Caco-2 (cell line): Measurements from ENCODE around the gene SOX11. TPM values are rescaled to one million over a fixed set of nuclear protein-coding genes. Genes with fewer than 3 reads are reported as not detected.
"Not testable (repeated sequence)": the region's sequence is repeated elsewhere in the genome, so short reads cannot be mapped to it uniquely, and the experiment has no call there.

Experiments used
- Bru-seq: library from RNA; stranded (reverse); fragments of 400-500 nt; gene quantifications from one replicate; lab custom pipeline; 2021; lab: Mats Ljungman, UMichigan
- BruChase-seq, 2 experiments: library from RNA; stranded (reverse); fragments of 400-500 nt; gene quantifications; one replicate each; lab custom pipeline; 2021; lab: Mats Ljungman, UMichigan
- BruUV-seq: library from RNA; stranded (reverse); fragments of 400-500 nt; replicated peaks from 2 replicates; lab custom pipeline; 2021; lab: Mats Ljungman, UMichigan
- CTCF ChIA-PET: fragments of 300-600 bp; sonication (Branson Sonifier 250); formaldehyde crosslinking; loops from one replicate; lab custom pipeline; 2022; ENCODE audit warnings: antibody characterized with exemption; lab: Charles Lee
- POLR2A ChIA-PET: fragments of 300-600 bp; sonication (Branson Sonifier 250); formaldehyde crosslinking; loops from one replicate; lab custom pipeline; 2022; ENCODE audit warnings: antibody characterized with exemption; lab: Charles Lee
- DNase-seq, 2 experiments: peaks; one replicate each; pipeline versions ENCODE4 v3.0.0 to v3.0.0-alpha.2; 2020 to 2022
- H3K27me3 ChIP-seq: replicated peaks from 2 replicates; pipeline ENCODE4 v1.6.0; 2011; ENCODE audit warnings: low read length; ENCODE audit not compliant: control insufficient read depth, insufficient read depth
- H3K36me3 ChIP-seq: 2 replicates; pipeline ENCODE4 v1.5.1; 2011; ENCODE audit warnings: low read length; ENCODE audit not compliant: control insufficient read depth, insufficient read depth
- H3K4me1 ChIP-seq: fragments of 250-450 bp; sonication (Bioruptor Pico); 2 replicates; pipeline ENCODE4 v1.5.1; 2020; ENCODE audit warnings: mild to moderate bottlenecking
- H3K4me3 ChIP-seq: 2 replicates; pipeline ENCODE4 v1.5.1; 2011; ENCODE audit warnings: low read depth, mild to moderate bottlenecking, control low read depth, low read length
- H3K9me3 ChIP-seq: fragments of 250-450 bp; sonication (Bioruptor Pico); 2 replicates; pipeline ENCODE4 v1.5.1; 2020; ENCODE audit warnings: mild to moderate bottlenecking, moderate library complexity
- H3K27ac Mint-ChIP-seq: one replicate; pipeline ENCODE4 v1.8.0; 2022; ENCODE audit warnings: mixed read lengths; ENCODE audit not compliant: unreplicated experiment
- H3K27me3 Mint-ChIP-seq: one replicate; pipeline ENCODE4 v1.8.0; 2022; ENCODE audit warnings: mixed read lengths; ENCODE audit not compliant: insufficient read depth, unreplicated experiment
- H3K36me3 Mint-ChIP-seq: one replicate; pipeline ENCODE4 v1.8.0; 2022; ENCODE audit warnings: mild to moderate bottlenecking, mixed read lengths; ENCODE audit not compliant: insufficient read depth, unreplicated experiment
- H3K4me1 Mint-ChIP-seq: one replicate; pipeline ENCODE4 v1.8.0; 2022; ENCODE audit warnings: low read depth, mixed read lengths; ENCODE audit not compliant: unreplicated experiment
- H3K4me3 Mint-ChIP-seq: one replicate; pipeline ENCODE4 v1.8.0; 2022; ENCODE audit warnings: mild to moderate bottlenecking, moderate library complexity, mixed read lengths; ENCODE audit not compliant: unreplicated experiment
- H3K9me3 Mint-ChIP-seq: one replicate; pipeline ENCODE4 v1.8.0; 2022; ENCODE audit warnings: mixed read lengths; ENCODE audit not compliant: unreplicated experiment
- intact Hi-C: fragments of 100-400 bp; cut with micrococcal nuclease; formaldehyde crosslinking; loops from one replicate; pipeline ENCODE4 v1.10.0; 2022; ENCODE audit not compliant: unreplicated experiment
- long read RNA-seq: library from polyadenylated mRNA; stranded (forward); transcript quantifications from one replicate; pipeline ENCODE4 v2.0.0, GENCODE V29; 2022
- total RNA-seq: library from RNA; stranded (reverse); gene quantifications from 2 replicates; pipeline ENCODE4 v1.2.3, GENCODE V29; 2022
- TF ChIP-seq, protein P1 (sequence below), 2 experiments: fragments of 200-600 bp in 1 of 2; IDR thresholded peaks; 1 replicate in 1 of 2; 2 replicates in 1 of 2; pipeline versions ENCODE4 v1.5.1 to v1.8.0; 2011 to 2022; ENCODE audit warnings: antibody characterized with exemption in 1 of 2, control low read depth in 1 of 2, inconsistent platforms in 1 of 2, low read depth in 1 of 2, low read length in 1 of 2, mild to moderate bottlenecking in 1 of 2, moderate library complexity in 1 of 2; ENCODE audit not compliant: insufficient read depth in 1 of 2, severe bottlenecking in 1 of 2, unreplicated experiment in 1 of 2

SOX11 gene
- total RNA-seq (not detected in 2 replicates), Bru-seq, nascent RNA (percentile 8 among the genes with signal in this experiment), BruChase-seq, experiment 1, labeled RNA remaining after a 2-hour chase (percentile 18 among the genes with signal in this experiment), BruChase-seq, experiment 2, labeled RNA remaining after a 6-hour chase (percentile 13 among the genes with signal in this experiment)
- long read RNA-seq, result 0 reads

DNA sequence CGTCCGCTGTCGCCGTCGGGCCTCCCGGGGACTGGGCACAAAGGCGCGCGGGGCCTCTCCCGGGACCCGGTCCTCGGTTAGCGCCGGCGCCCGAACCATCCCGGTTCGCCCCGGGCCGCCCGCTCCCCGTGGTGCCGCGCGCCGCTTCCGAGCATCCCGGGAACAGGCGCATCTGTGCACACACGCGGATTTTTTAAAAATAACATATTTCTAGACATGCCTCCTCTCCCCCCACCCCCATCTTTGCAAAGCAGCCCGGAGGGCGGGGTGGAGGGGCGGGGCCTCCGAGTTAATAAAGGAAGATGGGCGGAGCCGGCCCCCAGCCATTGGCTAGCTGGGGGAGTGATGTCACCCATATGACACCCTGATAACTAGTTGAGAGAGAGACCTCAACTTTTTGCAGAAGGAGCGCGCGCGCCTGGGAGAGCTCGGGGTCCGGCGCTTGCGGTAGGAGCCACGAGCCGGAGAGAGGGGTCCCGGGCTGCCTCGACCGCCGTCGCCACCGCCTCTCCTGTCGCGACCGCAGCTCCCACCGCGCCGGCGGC is at the start of gene SOX11:
Gene SOX11, plus strand, starts transcription at position 400 of the 545 bp plus-strand sequence. CDS start 338 bp downstream, outside the sequence.
- no peaks in the 10 kb centered on the region for H3K9me3 Mint-ChIP-seq
- CTCF ChIA-PET, result interaction anchor here (0.6 kb wide), 1 partner anchor 529 kb away, joined by 3 read pairs; no protein-coding TSS in a partner anchor
- no peak within 1 kb of the TSS for H3K4me3 Mint-ChIP-seq

DNA sequence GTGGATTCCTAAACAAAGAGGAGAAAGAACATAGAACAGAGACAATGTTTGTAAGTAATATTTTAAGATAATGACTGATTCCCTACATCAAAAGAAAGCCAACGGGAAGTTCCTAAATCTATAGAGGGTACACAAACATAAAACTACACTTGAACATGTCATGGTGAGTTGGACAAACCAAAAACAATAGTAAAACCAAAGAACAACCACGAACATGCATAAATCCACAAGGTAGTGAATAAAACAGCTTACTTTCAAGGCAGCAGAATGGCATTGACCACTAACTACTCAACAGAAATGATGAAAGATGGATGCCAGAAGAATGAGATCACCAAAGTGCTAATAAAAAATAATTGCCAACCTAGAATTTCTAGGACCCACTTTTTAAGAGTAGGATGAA is 39.5 kb upstream of the SOX11 start:
- H3K27me3 Mint-ChIP-seq, BruUV-seq, H3K4me3 Mint-ChIP-seq, H3K36me3 Mint-ChIP-seq, H3K27me3 ChIP-seq, intact Hi-C loops, H3K4me3 ChIP-seq, H3K36me3 ChIP-seq, H3K9me3 Mint-ChIP-seq, H3K4me1 ChIP-seq, DNase-seq, H3K27ac Mint-ChIP-seq, CTCF ChIA-PET, H3K9me3 ChIP-seq, POLR2A ChIA-PET, H3K4me1 Mint-ChIP-seq: not testable (repeated sequence)

More for the DNA sequence above, at the start of gene SOX11:
- H3K9me3 ChIP-seq, result no peaks in the 10 kb centered on the region; the same call in 1 of the 2 replicates
- no TSS peak for BruUV-seq
- no peak for DNase-seq
- Mint-ChIP-seq H3K27ac (no peak within 1 kb of the TSS), H3K4me1 (no peaks in the 10 kb centered on the region), H3K27me3 (no peaks in the 10 kb centered on the region), H3K36me3 (no peaks in the 10 kb centered on the region)
- H3K4me1 ChIP-seq, result no peaks in the 10 kb centered on the region
- no peaks in the 10 kb centered on the region for H3K36me3 ChIP-seq
- intact Hi-C loops, result no loop called here
- no peaks in the 10 kb centered on the region for H3K27me3 ChIP-seq
- TF ChIP-seq, protein P1, sequence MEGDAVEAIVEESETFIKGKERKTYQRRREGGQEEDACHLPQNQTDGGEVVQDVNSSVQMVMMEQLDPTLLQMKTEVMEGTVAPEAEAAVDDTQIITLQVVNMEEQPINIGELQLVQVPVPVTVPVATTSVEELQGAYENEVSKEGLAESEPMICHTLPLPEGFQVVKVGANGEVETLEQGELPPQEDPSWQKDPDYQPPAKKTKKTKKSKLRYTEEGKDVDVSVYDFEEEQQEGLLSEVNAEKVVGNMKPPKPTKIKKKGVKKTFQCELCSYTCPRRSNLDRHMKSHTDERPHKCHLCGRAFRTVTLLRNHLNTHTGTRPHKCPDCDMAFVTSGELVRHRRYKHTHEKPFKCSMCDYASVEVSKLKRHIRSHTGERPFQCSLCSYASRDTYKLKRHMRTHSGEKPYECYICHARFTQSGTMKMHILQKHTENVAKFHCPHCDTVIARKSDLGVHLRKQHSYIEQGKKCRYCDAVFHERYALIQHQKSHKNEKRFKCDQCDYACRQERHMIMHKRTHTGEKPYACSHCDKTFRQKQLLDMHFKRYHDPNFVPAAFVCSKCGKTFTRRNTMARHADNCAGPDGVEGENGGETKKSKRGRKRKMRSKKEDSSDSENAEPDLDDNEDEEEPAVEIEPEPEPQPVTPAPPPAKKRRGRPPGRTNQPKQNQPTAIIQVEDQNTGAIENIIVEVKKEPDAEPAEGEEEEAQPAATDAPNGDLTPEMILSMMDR (IDR thresholded peaks at IDR 0.05; ENCODE audit: insufficient read depth in 1 of 2, low read depth in 1 of 2, low read length in 1 of 2, severe bottlenecking in 1 of 2, unreplicated experiment in 1 of 2), result no peak
- H3K4me3 ChIP-seq, result no peak within 1 kb of the TSS
- POLR2A ChIA-PET, result no interaction called here

DNA sequence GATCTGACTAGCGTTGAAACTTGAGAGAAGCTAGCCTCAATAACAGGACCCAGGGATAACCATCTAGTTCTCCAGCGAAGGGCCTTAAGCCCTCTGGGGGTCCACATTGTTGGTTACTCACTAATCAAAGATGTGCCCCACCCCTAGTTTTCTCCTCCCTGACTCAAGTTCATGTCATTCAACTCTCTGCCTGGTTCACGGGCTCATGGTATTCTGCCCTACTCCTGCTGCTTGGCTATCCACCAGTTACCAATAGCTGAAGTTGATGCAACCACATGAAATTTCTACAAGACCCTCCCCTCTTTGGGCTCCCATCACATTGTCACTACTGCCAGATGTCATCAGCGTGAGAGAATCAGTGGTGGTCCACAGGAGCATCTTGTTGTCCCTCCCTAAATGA is 38.4 kb upstream of the SOX11 start:
- H3K4me3 Mint-ChIP-seq, H3K27ac Mint-ChIP-seq, H3K4me1 ChIP-seq, BruUV-seq, H3K36me3 ChIP-seq, H3K27me3 ChIP-seq, POLR2A ChIA-PET, H3K9me3 ChIP-seq, CTCF ChIA-PET, H3K27me3 Mint-ChIP-seq, H3K36me3 Mint-ChIP-seq, intact Hi-C loops, H3K4me3 ChIP-seq, DNase-seq, H3K9me3 Mint-ChIP-seq, H3K4me1 Mint-ChIP-seq: not testable (repeated sequence)

DNA sequence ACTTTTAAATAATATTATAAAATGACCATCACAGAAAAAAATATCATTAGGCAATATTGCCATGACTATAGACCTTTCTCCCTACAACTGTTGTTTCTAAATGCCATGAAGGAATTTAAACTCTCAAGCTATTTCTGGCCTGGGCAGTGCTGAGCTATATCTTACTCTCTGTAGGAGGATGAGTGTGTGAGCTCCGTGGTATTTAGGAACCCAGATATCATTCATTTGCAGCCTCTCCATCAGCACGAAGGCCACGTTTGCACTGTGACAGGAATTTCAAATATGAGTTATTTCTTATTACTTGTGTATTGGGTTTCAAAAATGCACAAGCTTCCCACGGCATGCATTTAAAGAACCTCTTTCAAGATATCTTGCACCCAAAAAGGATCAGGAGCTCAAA is 35.0 kb upstream of the SOX11 start:
- Mint-ChIP-seq H3K9me3 (no peaks in the 10 kb centered on the region), H3K4me3 (no peak overlapping the region), H3K27ac (no peak overlapping the region), H3K4me1 (no peaks in the 10 kb centered on the region), H3K36me3 (no peaks in the 10 kb centered on the region), H3K27me3 (no peaks in the 10 kb centered on the region)
- Histone ChIP-seq H3K36me3 (no peaks in the 10 kb centered on the region), H3K4me1 (no peaks in the 10 kb centered on the region), H3K27me3 (no peaks in the 10 kb centered on the region), H3K4me3 (no peak overlapping the region), H3K9me3 (no peaks in the 10 kb centered on the region)
- no TSS peak for BruUV-seq
- intact Hi-C loops, result no loop called here
- POLR2A ChIA-PET, result no interaction called here
- TF ChIP-seq, protein P1 (IDR thresholded peaks at IDR 0.05; ENCODE audit: insufficient read depth in 1 of 2, low read depth in 1 of 2, low read length in 1 of 2, severe bottlenecking in 1 of 2, unreplicated experiment in 1 of 2), result no peak
- CTCF ChIA-PET, result no interaction called here
- DNase-seq, result no peak
